Peyer's patch (tissue), 4 donors: ENCODE measurements around the gene BCL7B.

ENCODE experiments used
- CTCF ChIP-seq, 6 experiments: fragments of 450-650 bp in 4 of 6; fragments of 200-600 bp in 2 of 6; sonication (generic) in 1 of 6; IDR thresholded peaks; one replicate each; pipeline ENCODE4 v1.5.1; 2017 to 2019; ENCODE audit warnings: antibody characterized with exemption in 6 of 6, mild to moderate bottlenecking in 3 of 6, moderate library complexity in 1 of 6
- POLR2A ChIP-seq, 2 donors: fragments of 450-650 bp; IDR thresholded peaks; one replicate each; pipeline ENCODE4 v1.5.1; 2017; ENCODE audit warnings: antibody characterized with exemption in 2 of 2, mild to moderate bottlenecking in 2 of 2, moderate library complexity in 2 of 2

DNA sequence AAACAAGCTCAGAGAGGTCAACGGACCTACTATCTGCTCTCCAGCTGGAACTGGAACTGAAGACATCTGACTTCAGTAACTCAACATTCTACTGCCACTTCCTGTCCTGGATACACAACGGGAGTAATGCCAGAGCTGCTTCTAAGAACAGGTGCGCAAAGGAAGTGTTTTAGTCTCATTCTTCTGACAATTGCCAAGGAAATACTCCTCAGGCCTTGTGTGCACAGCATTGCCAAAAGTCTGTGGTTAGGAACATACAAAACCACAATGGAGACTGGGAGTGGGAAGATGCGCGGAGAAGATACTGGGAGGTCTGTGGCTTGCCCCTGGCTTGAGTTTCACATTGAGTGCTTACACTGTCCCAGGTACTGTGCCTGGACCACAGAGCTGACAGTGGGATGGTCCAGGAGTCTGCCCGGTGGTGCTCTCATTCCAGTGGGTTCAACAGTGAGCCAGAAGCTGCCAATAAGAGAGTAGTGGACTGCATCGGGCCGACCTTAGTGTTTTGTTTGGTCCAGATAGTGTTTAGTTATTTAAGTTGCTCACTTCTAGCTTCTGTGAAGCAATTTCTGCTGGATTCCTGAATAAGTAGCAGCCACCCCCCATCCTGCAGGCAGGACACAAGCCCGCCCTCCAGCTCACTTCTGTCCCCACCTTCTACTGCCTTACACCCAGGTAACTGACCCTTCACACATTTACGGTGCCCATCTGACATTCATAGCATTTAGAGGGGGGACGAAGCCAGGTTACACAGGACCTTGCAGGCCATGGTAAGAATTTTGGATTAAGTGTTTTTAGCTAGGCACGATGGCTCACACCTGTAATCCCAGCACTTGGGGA lies 10.6 kb upstream of the BCL7B start:
- TF ChIP-seq CTCF (IDR thresholded peaks at IDR 0.05) = no peak
- no peak for TF ChIP-seq POLR2A (IDR thresholded peaks at IDR 0.05)
